ENCODE data around the gene PDE3A.

GRCh38 chr12:20404576-20405346 is 36.4 kb downstream of the PDE3A start:
- TF ChIP-seq E2F5 (CRISPR knock-in tag; IDR thresholded peaks at IDR 0.05) (no peak), CTCF (IDR thresholded peaks at IDR 0.05) (no peak), MAX (CRISPR knock-in tag; IDR thresholded peaks at IDR 0.05) (no peak)
